Kidney epithelial cell (primary cell): Measurements from ENCODE around the gene TOP2A. TPM values are rescaled to one million over a fixed set of nuclear protein-coding genes. Genes with fewer than 3 reads are reported as not detected.

Source experiments
- DNase-seq: peaks from one replicate; pipeline ENCODE4 v3.0.0-alpha.2; 2010; ENCODE audit warnings: low read depth
- H3K27me3 ChIP-seq: 2 replicates; pipeline ENCODE4 v1.6.0; 2011; ENCODE audit warnings: low read length; ENCODE audit not compliant: control insufficient read depth, insufficient read depth
- H3K36me3 ChIP-seq: 2 replicates; pipeline ENCODE4 v1.5.1; 2011; ENCODE audit warnings: low read length; ENCODE audit not compliant: control insufficient read depth, insufficient read depth
- H3K4me3 ChIP-seq: 2 replicates; pipeline ENCODE4 v1.5.1; 2011; ENCODE audit warnings: low read depth, mild to moderate bottlenecking, control low read depth, low read length
- total RNA-seq: library from RNA; depleted of rRNA; stranded (reverse); fragments of >200 nt; gene quantifications from 2 replicates; pipeline ENCODE4 v1.2.3, GENCODE V29; 2015
- TF ChIP-seq, protein P1 (sequence below): IDR thresholded peaks from 2 replicates; pipeline ENCODE4 v1.5.1; 2011; ENCODE audit warnings: mild to moderate bottlenecking, moderate library complexity, low read length, control low read depth, inconsistent platforms; ENCODE audit not compliant: insufficient read depth, poor library complexity, severe bottlenecking

Gene TOP2A
- total RNA-seq, 1 donor from 2014 or later = 17.4 TPM

DNA sequence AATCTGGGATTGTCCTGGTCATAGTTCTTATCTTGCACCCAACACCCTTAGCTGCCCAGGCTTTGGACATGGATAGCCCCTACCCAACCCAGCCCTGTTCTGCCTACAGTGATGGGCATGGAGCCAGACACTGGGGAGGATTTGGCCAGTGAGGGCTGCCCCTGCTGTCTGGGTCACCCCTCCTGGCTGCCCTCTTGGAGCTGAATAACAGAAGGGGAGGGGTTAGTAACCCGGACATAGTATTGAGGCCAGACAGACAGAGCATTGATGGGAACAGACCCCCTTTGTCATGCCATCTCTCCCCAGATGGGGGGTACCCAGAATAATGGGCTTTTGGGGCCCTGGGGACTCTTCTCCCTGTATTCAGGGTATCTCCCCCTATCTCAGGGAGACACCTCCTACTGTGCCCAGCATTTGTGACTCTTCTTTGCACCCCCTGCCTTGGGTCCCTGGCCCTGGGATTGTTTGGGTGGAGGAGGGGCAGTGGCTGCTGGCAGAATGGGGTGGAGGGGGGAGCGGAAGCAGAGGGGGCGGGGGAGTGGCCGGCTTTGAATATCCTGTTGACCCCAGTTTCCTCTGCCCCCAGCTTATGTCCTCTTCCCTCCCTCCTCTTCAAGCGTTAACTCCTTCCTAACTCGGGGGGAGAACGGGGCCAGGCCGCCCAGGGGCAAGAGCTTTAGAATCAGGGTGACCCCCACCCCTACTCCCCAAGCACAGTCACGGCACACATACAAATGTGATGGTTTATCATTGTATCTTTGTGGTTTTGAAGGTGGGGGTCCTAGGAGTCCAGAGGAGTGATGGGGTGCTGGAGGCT lies 70.2 kb downstream of the TOP2A start:
- TF ChIP-seq, protein P1, sequence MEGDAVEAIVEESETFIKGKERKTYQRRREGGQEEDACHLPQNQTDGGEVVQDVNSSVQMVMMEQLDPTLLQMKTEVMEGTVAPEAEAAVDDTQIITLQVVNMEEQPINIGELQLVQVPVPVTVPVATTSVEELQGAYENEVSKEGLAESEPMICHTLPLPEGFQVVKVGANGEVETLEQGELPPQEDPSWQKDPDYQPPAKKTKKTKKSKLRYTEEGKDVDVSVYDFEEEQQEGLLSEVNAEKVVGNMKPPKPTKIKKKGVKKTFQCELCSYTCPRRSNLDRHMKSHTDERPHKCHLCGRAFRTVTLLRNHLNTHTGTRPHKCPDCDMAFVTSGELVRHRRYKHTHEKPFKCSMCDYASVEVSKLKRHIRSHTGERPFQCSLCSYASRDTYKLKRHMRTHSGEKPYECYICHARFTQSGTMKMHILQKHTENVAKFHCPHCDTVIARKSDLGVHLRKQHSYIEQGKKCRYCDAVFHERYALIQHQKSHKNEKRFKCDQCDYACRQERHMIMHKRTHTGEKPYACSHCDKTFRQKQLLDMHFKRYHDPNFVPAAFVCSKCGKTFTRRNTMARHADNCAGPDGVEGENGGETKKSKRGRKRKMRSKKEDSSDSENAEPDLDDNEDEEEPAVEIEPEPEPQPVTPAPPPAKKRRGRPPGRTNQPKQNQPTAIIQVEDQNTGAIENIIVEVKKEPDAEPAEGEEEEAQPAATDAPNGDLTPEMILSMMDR = no peak
- Histone ChIP-seq H3K4me3 (no peak overlapping the region), H3K27me3 (no peaks in the 10 kb centered on the region), H3K36me3 (peaks cover 2% of the 10 kb centered on the region)
- DNase-seq = no peak

DNA sequence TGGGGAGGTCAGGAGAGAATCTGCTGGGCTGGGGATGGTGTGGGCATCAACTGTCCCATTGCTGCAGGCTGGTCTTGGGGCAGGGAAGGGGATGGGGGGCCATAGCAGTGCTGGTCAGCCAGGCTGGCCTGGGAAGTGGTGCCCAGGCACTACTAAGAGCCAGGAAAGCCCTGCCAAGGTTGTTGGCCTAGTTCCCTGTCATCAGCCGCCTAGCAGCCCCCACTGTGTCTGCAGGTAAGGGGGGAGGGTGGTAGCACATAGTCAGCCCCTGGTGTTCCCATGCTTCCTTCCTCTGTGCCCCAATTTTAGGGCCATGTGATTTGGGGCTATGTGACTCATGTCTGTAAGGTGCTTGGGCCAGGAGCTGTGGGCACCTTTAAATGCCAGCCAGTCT lies 70.9 kb downstream of the TOP2A start:
- H3K27me3 ChIP-seq = no peaks in the 10 kb centered on the region
- no peak overlapping the region for H3K4me3 ChIP-seq
- TF ChIP-seq, protein P1 = no peak
- no peak for DNase-seq
- H3K36me3 ChIP-seq = peaks cover 2% of the 10 kb centered on the region

DNA sequence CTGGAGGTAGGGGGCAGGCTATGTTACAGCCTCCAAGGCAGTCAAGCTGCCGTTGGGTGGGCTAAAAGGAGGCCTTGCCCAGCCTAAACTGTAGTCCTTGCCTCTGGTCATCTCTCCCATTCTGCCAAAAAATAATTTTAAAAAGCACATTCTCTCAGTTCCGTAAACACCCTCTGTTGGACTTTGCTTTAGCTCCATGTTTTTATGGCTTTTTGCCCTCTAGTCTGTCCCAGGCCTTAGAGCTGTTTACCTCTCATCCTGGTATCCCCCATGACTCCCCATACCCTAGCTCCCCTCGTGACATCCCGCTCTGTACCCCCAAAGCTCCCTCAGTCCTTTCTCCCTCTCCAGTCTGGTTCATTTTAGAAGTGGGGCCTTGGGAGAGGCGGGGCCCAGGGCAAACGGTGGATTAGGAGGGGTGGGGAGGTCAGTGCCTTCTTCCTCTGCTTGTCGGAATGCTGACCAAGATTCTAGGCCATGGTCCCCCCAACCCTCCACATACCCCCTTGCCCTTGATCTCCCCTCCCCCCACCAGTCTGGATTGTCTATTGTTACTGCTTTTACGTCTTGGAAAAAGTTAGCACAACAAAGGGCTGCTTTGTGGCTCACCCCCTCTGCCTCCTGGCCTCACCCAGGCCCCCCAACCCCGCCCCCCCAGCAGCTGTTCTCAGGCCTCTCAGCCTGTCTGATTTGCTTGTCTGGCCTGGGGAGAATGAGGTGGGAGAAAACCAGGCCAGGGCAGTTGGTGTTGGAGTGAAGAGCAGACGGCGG lies 71.5 kb downstream of the TOP2A start:
- Histone ChIP-seq H3K4me3 (no peak overlapping the region), H3K27me3 (no peaks in the 10 kb centered on the region), H3K36me3 (peaks cover 2% of the 10 kb centered on the region)
- no peak for DNase-seq
- TF ChIP-seq, protein P1 = no peak

DNA sequence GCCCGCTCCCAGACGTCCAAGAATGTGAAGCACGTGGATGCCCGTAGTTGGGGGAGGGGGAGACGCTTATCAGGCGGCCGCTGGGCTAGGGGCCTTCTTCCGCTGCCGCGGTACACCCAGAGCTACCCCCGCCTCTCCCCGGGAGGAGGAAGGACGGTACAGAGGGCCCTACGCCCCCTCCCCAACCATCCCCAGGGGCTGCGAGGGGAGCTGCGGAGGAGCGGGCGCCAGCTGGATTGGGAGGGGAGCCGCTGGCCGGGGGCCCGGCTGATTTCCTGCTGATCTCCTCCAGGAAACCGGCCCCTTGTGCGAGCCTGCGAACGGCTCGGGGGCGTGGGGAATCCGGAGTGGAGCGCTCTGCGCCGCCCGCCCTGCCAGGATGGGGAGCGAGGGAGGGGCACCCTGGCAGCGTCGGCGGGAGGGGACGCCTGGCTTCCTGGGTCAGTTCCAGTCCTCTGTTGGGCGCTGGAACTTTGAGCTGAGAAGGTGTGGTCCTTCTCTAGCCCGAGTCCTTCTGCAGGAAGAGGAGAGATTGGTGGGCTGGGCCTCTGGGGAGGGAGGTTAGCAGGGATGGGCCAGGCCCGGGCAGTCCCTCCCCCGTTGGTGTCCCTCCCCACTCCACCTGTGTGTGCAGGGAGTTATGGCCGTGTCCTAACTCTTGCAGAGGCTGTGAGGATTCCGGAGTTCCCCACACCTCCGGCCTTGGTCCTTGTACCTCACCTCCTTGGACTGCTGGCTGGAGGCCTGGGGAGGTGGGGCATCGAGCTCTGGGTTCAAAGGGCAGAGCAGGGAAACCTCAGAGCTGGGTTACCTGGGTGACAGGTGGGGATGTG lies 72.3 kb downstream of the TOP2A start:
- DNase-seq = no peak
- TF ChIP-seq, protein P1 = no peak
- Histone ChIP-seq H3K27me3 (no peaks in the 10 kb centered on the region), H3K36me3 (peaks cover 2% of the 10 kb centered on the region), H3K4me3 (peak overlapping the region; percentile 80)

DNA sequence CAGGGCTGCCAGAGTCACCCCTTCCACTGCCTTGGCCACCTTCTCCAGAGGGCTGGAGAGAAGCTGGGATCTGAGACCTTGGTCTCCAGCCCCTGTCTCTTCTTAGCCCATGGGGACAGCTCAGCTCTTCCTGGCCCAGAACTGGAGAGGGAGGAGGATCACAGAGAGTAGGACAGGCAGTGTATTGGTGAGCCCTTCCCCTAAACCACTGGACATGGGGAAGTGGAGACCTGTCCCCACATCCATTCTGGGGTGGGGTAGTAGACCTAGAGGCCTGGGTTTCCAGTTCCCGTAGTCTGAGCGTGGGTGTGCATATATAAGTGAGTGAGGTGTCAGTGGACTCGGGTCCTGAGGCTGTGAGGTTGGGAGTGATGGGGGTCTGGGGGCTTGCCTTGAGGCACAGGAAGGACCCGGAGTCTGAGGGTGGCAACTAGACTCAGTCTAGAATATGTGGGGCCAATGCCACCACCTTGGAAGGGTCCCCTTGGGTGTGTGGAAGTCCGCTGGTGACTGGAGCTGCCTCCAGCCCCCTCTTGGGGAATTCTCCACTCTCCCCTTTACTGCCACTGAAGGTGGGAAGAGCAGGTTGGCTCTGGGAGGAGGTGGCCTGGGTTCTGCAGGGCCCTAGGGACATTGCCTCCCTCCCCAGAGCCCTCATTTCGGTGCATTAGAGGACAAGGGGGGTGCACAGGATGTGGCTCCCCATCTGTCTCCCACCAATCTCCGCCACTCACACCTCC lies 73.1 kb downstream of the TOP2A start:
- no peak for DNase-seq
- Histone ChIP-seq H3K4me3 (peak overlapping the region; percentile 80), H3K36me3 (peaks cover 4% of the 10 kb centered on the region), H3K27me3 (no peaks in the 10 kb centered on the region)
- TF ChIP-seq, protein P1 = no peak
